DMS53 (cell line): Measurements from ENCODE around the gene TRIM62.
A peak's percentile ranks its signal among the peaks of the same experiment; 100 is the strongest.
"Not testable (repeated sequence)": the region's sequence is repeated elsewhere in the genome, so short reads cannot be mapped to it uniquely, and the experiment has no call there.

Experiments
- DNase-seq: peaks from one replicate; lab custom pipeline; 2025; lab: John Stamatoyannopoulos, UW

The TRIM62 gene

DNA sequence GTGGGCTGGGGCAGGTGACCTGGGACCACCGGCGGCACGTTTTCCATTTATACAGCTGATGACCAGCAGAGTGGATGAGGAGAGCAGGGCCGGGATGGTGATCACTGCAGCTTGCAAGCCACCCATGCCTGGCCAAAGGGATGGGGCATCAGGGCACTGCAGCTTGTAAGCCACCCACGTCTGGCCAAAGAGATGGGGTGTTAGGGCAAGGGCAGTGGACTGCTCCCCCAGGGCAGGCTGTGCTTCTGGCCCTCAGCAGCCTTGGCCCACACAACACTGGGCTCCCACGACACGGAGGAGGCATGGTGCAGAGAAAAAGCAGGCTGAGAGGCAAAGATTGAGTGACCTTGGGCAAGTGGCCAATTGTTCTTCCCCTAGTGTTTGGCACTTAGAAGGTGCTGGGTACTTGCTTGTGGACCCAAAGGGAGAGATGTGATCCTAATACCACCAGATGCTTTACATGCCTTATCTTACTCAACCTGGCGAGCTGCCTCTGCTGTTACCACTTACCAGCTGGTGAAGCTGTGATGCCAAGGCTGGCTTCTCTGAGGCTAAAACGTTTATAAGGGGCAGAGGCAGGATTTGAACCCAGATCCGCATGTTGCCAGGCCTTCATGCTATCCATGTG, 48.3 kb downstream of the TRIM62 start:
- DNase-seq: no peak

DNA sequence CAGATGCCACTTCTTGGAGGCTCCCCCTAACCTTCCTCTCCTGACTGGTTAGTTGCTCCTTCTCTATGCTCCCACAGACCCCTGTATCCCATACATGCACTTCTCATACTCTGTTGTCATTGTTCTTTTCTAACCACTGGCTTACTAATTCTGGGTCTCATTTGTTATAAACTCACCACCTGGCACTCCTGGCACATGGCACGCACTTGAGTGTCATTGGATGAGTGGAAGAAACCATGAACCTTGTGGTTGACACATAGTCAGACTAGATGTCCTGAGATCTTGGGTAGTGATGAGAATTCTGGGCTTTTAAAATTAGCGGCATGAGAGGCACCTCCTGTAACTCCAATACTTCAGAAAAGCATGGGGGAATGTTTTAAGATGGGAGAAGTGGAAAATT, 49.3 kb downstream of the TRIM62 start:
- DNase-seq: no peak

DNA sequence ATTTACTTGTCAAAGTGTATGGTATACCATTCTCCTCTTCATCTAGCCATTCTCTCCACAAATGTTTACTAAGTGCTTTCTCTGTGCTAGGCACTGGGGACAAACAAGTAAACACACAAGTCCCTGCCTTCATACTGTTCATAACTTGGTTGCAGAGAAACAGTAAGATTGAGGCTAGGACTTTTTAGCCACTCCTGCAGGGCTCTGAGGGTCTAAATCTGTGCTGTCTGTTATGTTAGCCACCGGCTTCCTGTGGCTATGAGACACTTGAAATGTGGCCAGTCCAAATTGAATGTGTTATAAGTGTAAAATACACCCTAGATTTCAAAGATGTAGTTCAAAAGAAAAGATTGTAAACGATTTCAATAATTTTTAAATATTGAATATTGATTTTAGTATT, 50.7 kb downstream of the TRIM62 start:
- no peak for DNase-seq

DNA sequence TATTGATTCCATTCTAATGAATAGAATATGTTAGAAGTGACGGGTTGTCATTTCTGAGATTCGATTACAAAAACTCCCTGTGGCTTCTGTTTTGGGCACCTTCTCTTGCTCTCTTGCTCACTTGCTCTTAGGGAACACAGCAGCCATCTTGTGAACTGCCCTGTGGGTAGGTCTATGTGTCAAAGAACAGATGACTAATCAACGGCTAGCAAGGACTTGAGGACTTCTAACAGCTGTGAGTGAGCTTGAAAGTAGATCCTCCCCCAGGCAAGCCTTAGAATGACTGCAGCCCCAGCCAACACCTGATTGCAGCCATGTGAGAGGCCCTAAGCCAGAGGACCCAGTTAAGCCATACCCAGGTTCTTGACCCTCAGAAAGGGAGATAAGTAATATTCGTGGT, 51.5 kb downstream of the TRIM62 start:
- DNase-seq: peak; percentile 38

DNA sequence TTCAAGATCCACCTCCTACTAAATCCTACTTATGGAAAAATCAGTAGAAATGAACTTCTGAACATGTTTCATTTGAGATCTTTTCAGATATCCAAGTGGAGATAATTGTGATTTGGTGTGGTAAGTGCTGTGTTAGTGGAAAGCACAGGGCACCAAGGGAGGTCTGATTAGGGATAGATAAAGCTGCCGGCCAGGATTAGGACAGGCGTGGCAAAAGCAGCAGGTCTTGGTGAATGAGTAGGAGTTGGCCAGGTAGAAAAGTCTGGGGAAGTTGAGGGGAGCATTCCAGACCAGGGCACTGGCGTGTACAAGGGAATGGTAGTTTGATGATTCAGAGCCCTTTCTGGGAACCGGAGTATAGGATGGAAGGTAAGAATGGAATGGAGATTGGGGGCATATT, 53.1 kb downstream of the TRIM62 start:
- no peak for DNase-seq

DNA sequence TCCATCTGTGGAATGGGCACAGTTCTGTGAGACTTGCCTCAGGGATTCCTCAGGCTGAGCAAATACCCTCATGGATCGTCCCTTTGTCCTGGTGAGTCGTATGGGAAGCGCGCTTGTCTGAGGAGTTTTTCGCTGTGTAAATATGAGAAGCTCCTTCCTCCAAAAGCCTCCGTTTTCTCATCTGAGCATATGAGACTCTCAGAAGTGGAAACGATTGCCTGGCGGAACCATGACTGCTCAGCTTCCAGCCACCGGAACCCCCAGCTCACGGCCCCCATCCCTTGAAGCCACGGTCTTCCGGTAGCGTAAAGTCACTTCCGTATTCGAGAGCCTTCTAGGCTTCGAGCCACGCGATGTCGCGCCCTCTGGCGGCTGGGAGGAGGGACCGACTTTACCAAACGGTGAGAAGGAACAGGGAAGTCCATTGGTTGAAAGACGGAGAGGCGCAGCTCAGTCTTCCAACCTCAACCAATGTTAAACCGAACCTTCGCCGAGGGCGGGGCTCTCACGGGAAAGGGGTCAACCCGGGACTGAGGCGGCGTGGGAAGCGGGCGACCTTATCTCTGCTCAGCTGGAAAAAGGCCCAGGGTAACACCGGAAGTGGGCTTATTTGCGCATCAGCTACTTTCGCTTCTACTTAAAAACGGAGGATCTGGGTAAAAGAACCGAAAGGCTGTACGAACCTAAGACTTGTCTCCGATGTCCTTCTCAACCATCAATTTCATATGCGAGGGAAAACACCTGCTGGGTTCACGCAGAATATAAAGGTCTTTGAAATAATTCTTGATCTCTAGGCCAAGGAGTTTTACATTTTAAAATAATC, 54.6 kb downstream of the TRIM62 start:
- DNase-seq: peak; percentile 100

DNA sequence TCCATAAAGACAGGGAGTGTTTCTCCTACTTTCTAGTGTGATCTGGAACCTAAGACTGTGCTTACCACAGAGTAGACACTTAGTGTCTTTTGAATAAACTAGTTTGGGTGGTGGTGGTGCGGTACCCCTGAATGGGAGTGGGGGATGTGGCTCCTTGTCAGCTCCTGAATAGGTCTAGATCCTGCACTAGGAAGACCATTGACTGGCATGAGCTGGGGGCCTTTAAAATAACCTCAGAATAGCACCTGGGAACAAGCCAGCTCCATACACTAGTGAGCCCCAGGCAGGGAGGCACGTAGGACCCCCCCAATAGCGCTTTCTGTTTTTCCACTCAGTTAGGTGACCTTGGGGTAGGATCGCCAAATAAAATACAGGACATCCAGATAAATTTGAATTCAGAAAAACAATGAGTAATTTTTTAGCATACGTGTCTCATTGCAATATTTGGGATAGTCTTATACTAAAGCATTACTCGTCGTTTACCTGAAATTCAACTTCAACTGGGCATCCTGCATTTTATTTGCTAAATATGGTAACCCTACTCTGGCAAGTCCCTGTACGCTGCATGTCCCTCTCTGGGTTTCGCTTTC, 55.3 kb downstream of the TRIM62 start:
- DNase-seq: no peak

DNA sequence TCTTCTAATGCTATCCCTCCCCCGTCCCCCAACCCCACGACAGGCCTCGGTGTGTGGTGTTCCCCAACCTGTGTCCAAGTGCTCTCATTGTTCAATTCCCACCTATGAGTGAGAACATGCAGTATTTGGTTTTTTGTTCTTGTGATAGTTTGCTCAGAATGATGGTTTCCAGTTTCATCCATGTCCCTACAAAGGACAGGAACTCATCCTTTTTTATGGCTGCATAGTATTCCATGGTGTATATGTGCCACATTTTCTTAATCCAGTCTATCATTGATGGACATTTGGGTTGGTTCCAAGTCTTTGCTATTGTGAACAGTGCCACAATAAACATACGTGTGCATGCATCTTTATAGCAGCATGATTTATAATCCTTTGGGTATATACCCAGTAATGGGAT, 57.2 kb downstream of the TRIM62 start:
- DNase-seq: not testable (repeated sequence)

DNA sequence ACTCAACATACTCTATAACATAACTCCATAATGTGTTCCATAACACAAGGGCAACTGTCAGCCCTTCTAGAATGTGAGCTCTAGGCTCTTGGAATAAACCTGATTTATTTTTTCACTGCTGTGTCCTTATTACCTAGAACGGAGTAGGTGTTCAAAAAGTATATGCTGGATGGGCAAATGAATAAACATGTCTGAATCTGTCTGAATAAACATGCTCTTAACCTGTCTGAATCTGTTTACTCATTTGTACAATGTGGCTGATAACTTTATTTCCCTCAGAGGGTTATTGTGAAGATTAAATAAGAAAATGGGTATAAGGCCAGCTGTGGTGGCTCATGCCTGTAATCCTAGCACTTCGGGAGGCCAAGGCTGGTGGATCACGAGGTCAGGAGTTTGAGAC, 58.6 kb downstream of the TRIM62 start:
- DNase-seq: no peak

DNA sequence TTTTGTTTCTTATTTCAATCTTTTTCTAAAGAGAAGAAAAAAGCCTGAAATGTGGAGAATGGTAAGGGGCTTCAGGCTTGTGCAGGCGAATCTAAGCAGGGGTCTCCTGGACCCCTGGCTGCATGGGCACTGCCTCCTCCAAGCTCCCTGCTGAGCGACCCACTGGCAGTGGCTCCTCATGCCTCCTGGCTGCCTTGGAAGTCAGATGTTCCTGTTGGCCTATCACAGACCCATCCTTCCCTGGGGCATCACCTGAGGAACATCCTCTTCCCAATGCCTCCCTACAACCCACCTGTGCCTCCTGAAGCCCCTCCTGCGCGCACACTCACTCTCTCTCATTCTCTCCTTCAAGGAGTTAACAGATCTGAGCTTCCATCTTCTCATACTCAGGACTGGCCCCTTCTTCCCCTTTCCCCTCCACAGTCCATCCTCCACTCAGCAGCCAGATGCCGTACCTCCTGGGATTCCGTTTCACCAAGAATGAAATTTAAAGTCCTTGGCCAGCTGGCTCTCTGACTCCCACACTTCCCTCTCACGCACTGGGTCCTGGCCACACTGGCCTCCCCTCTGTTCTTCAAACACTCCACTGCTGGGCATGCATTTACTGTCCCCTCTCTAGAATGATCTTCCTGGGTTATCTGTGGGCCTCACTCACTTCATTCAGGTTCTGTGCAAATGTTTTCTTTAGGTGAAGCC, 59.2 kb downstream of the TRIM62 start:
- no peak for DNase-seq

DNA sequence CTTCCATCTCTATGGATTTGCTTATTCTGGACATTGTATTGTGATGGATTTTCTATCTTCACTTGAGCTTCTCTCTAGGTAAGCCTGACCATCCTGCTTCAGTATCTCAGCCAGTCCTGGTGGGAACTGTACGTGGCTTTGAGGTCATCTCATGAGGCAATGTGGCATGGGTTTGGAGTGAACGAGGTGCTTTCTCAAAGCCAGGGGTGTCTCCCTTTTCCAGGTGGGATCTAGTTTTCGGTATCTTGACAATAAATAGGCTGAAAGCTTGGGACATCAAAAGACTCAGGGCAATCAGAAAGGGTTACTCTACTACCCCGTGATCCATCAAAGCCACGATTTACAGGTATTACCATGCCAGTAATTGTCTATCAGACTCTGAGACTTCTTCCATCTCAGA, 60.1 kb downstream of the TRIM62 start:
- no peak for DNase-seq

DNA sequence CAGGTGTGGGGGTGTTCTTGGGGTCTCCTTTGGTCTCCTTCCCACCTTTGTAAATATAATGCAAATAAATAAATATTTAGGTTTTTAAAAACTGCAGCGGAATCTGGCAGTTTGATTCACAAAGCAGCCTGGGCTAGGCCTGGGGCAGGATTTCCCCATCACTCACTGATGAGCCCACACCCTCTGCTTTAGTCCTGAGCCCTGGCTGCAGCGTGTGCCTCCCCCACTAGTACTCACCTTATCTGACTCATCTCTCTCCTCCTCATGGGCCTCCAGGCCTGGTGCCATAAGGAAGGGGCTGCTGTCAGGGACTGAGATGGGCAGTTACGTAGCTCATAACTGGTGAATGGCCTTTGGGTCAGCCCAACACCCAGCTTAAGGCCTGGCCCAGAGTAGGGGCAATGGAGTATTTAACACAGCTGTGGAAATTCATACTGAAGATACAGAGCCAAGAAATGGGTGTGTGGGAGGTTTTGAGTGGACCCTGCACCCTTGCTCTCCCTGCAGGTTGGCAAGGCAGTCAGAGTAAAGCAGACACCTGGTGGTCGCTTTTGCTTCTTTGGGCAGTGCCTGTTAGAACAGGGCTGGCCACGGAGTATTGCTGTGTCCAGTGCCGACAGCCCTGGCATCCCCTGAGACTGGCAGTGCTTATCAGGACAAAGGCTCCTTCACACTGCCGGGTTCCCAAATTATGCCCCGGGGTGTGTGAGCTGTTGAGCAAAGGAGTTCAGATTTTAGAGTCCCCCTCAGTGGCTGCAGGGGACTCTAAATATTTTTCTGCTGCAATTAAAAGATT, 61.2 kb downstream of the TRIM62 start:
- no peak for DNase-seq

DNA sequence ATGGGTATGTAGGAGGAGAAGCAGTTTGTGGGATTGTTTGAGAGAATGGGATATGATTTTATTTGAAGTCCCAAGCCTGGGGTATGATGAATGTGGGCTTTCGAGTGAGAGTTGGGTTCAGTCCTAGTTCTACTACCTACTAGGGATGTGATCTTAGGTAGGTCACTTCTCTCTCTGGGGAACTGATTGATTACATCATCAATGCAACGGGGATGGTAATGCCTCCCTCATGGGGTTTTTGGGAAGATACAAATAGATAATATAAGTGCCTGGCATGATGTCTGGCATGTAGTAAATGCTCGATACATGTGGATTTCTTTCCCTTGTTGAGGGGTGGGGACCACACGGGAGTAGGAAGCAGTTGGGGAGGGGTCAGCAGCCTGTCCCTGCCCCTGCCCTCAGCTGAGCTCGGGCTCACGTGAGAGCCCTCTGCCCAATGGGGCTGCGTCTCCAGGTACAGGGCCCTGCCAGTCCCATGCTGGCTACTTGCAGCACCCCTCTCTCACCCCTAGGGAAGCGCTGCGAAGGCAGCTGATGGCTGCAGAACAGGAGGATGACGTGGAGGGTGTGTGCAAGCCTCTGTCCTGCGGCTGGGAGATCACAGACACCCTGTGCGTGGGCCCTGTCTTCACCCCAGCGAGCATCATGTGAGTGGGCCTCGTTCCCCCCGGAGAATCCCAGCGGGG, 62.2 kb downstream of the TRIM62 start:
- peak; percentile 21 for DNase-seq

DNA sequence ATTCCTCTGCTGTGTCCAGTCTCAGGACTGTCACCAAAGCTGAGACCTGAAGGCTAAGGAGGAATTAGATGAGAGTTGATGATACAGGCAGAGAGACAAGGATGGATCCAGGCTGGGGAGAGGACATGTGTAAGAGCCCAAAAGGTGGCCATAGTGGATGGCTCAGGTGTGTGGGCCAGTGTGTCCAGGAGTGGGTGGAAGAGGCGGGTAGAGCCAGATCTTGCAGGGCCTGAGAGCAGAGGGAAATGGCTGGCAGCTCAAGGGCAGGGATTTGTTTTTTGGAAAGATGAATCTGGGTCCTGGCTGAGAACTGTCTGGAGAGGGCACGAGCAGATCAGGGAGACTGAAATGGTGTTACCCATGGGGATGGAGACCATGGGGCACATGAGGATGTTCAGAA, 62.8 kb downstream of the TRIM62 start:
- DNase-seq: no peak

DNA sequence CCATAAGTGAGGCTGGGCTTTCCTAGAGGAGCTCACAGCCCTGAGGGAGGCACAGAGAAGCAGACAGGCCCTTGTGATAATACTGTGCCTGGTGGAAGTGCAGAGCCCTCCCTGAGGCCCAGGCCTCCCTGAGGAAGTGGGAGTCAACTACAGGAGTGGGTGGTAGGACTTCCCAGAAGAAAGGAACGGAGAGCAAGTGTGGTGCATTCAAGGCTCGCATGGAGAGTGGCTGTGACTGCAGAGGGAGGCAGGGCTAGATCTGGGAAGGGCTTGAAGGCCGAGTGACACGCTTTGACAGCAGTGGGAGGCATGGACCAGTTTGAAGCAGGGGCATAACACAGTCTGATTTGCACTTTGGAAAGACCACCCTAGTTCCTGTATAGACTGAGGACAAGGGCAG, 63.6 kb downstream of the TRIM62 start:
- DNase-seq: no peak

DNA sequence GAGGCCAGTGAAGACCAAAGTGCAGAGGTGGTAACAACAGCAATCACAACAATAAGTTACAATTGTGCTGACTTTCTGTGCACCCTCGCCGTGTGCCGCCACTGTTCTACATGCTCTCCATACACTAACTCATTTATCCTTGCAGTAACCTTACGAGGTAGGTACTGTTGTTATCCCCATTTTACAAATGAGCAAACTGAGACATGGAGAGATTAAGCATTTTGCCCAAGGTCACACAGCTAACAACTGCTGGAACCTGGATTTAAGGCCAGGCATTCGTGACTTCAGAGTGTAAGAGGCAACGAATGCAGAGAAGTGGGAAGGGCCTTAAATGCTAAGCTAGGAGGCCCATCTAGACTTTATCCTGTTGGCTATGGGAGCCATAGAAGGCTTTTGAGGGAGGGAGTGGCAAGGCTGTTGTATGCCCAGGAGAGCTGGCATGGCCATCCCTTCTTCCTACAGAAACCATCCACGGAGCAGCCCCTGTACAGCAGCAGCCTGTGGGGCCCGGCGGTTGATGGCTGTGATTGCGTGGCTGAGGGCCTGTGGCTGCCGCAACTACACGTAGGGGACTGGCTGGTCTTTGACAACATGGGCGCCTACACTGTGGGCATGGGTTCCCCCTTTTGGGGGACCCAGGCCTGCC, 64.3 kb downstream of the TRIM62 start:
- no peak for DNase-seq

DNA sequence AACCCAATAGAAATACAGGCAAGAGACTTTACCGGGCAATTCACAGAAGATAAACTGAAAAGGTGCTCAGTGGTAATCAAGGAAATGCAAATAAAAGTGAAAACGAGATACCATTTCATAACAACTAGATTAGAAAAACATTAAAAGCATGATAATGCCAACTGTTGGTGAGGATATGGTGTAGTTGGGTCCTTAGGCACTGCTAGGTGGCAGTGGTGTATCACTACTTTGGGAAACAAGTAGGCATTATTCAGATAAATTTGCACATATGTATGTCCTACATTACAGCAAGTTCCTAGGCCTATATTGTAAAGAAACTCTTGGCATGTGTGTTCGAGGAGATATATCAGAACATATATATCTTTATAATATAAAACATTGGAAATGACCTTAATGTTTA, 69.9 kb downstream of the TRIM62 start:
- peak; percentile 50 for DNase-seq

DNA sequence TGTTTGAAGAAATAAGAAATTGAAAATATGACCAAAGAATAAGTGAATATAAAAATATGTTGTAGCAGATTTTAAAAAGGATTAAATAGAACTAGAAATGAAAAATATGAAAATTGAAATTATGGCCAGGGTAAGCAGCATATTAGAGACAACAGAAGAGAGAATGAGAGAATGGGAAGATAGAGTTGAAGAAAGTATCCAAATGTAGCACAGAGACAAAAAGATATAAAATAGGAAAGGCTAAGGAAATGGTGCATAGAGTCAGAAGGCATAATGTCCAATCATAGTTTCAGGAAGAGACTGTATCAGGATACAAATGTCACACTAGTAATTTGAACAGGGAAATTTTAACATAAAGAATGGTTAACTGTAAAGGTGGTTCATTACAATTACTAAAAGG, 71.4 kb downstream of the TRIM62 start:
- DNase-seq: no peak

DNA sequence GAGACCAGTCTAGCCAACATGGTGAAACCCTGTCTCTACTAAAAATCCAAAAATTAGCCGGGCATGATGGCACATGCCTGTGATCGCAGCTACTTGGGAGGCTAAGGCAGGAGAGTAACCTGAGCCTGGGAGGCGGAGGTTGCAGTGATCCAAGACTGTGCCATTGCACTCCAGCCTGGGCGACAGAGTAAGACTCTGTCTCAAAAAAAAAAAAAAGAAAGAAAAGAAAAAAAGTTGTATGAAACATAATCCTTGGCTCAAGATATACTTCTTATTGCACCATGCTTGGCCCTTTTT, 81.8 kb downstream of the TRIM62 start:
- not testable (repeated sequence) for DNase-seq

DNA sequence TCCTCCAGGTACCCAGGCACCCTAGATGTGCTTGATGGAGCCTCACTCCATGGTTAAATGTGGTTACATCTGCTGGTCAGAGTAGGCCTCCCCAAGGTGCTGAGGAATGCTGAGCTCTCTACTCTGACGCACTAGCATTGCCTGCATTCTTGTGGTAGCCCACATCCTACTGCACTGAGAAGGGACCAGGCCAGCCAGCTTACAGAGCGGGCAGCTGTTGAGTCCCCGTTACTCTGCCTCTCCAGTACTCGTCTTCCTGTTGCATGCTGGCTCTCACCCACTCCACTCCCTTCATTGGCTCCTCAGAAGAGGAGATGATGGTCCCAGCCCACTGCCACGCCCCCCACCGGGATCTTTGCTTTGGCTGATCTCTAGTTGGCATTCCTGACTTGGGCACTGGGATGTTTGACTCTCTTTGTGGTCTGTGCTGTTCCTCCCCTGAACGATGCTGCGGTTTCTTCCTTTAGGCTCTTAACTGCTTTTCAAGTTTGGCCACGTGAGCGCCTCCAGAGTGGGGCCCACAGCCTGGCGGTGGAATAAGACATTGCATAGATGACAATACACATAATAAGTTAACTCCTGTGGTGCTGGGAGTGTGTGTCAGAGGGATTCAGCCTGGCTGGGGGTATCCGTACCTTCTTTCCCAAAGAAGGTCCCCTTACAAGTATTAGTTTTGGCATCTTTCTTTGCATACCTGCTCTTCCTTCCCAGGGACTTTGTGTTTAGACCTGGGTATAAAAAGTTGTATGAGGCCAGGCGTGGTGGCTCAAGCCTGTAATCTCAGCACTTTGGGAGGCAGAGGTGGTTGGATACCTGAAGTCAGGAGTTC, 82.3 kb downstream of the TRIM62 start:
- no peak for DNase-seq
